SH-SY5Y (cell line): ENCODE results near the gene CRY1.

Experiments used
- GATA2 ChIP-seq: IDR thresholded peaks from 2 replicates; pipeline ENCODE4 v1.6.1; 2011; ENCODE audit warnings: mild to moderate bottlenecking, low read depth, low read length
- GATA3 ChIP-seq: IDR thresholded peaks from 2 replicates; pipeline ENCODE4 v1.6.1; 2011; ENCODE audit warnings: low read depth, mild to moderate bottlenecking, low read length, moderate library complexity

DNA sequence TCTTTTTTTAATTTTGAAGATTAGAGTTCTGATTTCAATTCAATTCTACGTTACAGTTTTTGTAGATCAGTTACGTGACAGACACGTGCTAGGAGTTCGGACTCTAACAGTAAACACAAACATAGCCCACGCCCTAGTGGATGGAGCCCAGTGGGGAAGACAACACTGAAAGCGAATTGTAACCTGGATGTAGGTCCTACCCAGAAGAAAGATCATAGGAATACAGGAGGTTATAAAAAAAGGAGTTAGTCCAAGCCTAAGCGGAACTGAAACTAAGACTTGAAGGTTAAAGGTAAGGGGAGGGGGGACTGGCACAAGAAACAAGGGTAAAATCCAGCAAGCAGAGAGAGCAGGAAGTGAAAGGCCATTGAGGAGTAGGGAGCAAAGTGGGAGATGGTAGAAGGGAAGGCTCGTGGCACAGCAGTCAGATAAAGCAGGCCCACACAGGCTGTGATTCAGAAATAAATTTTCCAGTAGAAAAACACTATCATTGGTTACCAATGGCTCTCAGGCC is 15.7 kb upstream of the CRY1 start:
- no peak for TF ChIP-seq GATA2
- no peak for TF ChIP-seq GATA3
